Measurements from ENCODE around the gene EEA1.

The EEA1 gene

GRCh38 chr12:92928962-92929915 is at the start of gene EEA1:
TSS of gene EEA1 (minus strand) at chr12:92929295. CDS start at chr12:92929066, 229 bp downstream.
- Histone ChIP-seq H3K27ac (peak within 1 kb of the TSS; percentile 99), H3K4me3 (peak within 1 kb of the TSS; percentile 84)
- DNase-seq (ENCODE audit: low spot score) = peak; percentile 98
- TF ChIP-seq, protein P1, sequence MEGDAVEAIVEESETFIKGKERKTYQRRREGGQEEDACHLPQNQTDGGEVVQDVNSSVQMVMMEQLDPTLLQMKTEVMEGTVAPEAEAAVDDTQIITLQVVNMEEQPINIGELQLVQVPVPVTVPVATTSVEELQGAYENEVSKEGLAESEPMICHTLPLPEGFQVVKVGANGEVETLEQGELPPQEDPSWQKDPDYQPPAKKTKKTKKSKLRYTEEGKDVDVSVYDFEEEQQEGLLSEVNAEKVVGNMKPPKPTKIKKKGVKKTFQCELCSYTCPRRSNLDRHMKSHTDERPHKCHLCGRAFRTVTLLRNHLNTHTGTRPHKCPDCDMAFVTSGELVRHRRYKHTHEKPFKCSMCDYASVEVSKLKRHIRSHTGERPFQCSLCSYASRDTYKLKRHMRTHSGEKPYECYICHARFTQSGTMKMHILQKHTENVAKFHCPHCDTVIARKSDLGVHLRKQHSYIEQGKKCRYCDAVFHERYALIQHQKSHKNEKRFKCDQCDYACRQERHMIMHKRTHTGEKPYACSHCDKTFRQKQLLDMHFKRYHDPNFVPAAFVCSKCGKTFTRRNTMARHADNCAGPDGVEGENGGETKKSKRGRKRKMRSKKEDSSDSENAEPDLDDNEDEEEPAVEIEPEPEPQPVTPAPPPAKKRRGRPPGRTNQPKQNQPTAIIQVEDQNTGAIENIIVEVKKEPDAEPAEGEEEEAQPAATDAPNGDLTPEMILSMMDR (IDR thresholded peaks at IDR 0.05) = no peak

DNA sequence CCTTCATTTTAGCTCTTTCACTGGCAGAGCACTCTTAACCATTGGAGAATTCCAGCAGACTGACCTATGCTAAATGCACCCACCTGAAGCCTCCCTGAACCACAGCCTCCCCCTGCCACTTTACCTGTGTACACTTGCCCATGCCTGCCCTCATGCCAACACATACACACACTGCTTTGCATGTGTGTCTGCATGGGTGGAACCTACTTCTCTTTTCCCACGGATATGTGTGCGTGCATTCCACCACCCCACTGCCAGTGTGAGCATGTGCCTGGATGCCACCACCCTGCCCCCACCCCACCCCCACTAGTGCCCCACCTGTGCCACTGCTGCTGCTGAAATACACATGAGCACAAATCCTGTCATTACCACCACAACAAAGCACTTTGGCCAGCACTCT is 49.5 kb upstream of the EEA1 start:
- Histone ChIP-seq H3K27ac (no peak overlapping the region), H3K4me3 (no peak overlapping the region)
- no peak for DNase-seq (ENCODE audit: low spot score)
- TF ChIP-seq, protein P1 (IDR thresholded peaks at IDR 0.05) = no peak

DNA sequence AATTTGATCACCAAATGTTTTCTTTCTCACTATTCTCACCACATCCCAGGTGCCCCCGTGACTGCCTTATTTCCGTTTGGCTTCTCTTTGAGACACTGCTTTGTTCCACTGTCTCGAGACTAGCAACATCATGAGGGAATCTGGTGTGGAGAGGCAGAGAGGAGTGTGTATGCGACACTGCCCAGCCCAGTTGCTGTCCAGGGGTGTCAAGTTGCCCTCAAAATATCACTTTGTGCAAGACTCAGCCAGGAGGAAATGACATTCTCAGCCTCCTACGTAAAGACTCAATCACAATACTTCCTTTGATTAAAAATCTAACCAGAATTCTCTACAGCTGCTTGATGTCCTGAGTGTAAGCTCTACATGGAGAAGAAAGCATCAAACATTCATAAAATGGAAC is 48.2 kb upstream of the EEA1 start:
- TF ChIP-seq, protein P1 (IDR thresholded peaks at IDR 0.05) = no peak
- no peak for DNase-seq (ENCODE audit: low spot score)
- H3K4me3 ChIP-seq = no peak overlapping the region
- H3K27ac ChIP-seq = no peak overlapping the region

DNA sequence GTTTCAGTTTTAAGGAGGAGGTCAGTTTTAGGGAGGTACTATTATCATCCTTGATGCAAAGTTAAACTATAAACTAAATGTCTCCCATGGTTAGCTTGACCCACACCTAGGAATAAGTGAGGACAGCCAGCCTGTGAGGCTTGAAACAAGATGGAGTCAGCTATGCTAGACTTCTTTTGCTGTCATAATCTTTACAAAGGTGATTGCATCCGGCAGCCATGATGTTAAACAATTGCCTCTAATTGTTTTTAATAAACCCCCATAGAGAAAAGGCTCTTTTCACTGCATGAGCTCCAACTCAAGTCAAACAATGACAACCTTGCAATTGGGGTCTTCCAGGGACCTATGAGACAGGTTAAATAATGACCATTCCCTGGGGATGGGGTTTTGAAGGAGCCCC is 45.7 kb upstream of the EEA1 start:
- DNase-seq (ENCODE audit: low spot score) = no peak
- H3K27ac ChIP-seq = no peak overlapping the region
- H3K4me3 ChIP-seq = no peak overlapping the region
- TF ChIP-seq, protein P1 (IDR thresholded peaks at IDR 0.05) = no peak

DNA sequence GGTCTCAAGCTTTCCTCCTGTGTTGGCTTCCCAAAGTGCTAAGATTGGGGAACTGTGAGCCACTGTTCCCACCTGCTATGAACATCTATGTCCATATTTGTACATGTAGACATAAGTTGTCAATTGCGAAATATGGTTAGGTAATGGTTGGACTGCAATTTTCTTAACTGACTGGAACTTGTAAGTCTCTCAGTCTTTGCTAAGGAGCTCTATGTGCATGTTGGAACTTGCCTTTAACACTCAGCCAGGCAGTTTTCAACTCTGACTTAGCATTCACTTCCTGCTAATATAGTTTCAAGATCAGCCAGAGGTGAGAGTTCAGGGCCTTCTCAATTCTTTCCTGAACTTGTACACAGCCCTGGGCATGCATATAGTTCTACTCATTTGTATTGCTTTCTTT is 44.5 kb upstream of the EEA1 start:
- TF ChIP-seq, protein P1 (IDR thresholded peaks at IDR 0.05) = no peak
- no peak for DNase-seq (ENCODE audit: low spot score)
- H3K27ac ChIP-seq = no peak overlapping the region
- H3K4me3 ChIP-seq = no peak overlapping the region

GRCh38 chr12:92971859-92972524 is 42.9 kb upstream of the EEA1 start:
- TF ChIP-seq, protein P1 (IDR thresholded peaks at IDR 0.05) = no peak
- Histone ChIP-seq H3K27ac (no peak overlapping the region), H3K4me3 (no peak overlapping the region)
- DNase-seq (ENCODE audit: low spot score) = no peak

All from coronary artery (tissue), 2 donors.